Stimulated activated CD8-positive, alpha-beta memory T cell treated with anti-CD3 and anti-CD28 coated beads, Interleukin-7, amount 100 ng/mL, for 24 hours (primary cell): ENCODE measurements around the gene AASS.
A peak's percentile ranks its signal among the peaks of the same experiment; 100 is the strongest.
"Not testable (repeated sequence)": the region's sequence is repeated elsewhere in the genome, so short reads cannot be mapped to it uniquely, and the experiment has no call there.

Experiments used
- DNase-seq: peaks from one replicate; pipeline ENCODE4 v3.0.0-alpha.2; 2020; ENCODE audit warnings: low read depth

AASS gene

DNA sequence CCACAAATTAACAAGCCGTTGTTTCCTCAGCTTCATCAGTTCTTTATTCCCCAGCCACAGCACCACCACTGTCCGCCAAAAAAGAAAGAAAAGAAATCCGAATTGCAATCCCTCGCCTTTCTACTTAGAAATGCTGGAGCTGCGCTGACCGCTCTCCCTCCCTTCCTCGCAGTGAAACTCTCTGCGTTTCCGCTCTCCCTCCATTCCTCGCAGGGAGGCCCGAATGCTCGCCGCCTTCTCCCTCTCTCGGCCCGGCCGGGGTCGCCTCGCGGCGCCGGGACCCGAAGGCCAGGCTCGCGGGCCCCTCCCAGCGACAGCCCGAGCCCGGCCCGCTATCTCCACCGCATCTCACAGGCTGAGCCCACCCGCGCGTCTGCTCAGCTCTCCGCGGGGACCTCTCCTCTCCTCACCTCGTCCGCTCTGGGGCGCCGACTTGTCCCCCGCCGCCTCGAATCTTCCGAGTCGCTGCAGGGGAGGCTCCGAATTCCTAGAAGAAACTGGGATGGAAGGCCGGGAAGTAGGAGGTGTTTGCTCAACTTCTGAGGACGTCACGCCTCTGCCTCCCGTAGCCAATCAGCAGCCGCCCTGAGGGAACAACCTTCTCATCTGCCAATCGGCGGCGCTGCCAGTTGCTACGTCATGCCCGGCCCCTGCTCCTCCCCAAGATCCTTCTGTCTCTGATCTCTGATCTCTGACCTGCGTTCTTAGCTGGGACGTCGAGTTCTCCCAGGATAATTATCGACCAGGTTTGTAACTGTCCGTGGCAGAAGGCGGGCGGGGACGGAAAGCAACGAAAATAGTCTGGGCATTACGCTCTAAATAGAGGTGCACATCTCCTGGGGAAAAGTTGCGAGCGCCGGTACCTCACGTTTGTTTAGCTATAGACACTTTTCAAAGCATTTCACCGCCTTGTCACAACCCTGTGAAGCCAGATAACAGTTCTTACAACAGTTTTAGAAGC, at the start of gene AASS:
Gene AASS, minus strand, starts transcription at position 499 of the 961 bp plus-strand sequence. CDS start 10,523 bp downstream, outside the sequence.
- DNase-seq: peak; percentile 47

DNA sequence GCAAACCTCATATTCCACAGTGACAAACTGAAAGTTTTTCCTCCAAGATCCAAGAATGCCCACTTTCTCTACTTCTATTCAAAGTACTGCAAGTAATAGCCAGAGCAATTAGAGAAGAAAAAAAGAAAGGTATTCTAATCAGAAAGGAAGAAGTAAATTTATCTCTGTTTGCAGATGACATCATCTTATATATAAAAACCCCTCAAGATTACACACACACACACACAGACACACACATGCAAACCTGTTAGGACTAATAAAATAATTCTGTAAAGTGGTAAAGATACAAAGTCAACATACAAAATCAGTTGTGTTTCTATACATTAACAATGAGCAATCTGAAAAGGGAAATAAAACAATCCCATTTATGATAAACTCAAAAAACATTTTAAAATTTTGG, 44.7 kb upstream of the AASS start:
- no peak for DNase-seq

DNA sequence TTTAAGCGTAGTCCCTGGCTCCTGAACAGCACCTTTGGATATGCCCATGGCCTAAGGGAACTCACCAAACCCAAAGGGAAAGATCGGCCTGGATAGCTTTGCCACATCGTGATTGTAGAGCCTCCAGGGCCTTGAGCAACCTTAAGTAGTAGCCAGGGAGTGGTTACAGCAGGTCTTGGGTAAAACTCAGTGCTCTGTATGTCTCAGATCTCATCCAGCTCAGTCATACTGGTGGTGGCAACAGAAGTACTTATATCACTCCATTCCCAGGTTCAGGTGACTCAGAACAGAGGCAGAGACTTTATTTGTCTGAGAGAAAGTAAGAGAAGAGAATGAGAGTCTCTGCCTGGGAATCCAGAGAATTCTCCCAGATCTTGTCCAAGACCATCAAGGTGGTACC, 39.1 kb upstream of the AASS start:
- no peak for DNase-seq

DNA sequence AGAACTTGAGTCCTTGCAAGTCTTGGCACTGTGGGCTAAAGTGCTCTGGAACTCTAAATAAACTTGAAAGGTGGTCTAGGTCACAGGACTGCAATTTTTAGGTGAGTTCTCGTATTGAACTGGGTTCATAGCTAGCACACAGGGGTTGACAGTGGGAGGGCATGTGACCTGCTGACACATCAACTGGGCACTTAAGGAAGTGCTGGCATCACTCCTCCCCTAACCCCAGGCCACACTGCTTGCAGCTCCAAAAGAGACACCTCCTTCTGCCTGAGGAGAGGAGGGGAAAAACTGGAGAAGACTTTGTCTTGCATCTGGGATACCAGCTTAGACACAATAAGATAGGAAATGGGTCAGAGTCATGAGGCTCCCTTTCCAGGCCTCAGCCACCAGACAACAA, 38.0 kb upstream of the AASS start:
- DNase-seq: no peak

DNA sequence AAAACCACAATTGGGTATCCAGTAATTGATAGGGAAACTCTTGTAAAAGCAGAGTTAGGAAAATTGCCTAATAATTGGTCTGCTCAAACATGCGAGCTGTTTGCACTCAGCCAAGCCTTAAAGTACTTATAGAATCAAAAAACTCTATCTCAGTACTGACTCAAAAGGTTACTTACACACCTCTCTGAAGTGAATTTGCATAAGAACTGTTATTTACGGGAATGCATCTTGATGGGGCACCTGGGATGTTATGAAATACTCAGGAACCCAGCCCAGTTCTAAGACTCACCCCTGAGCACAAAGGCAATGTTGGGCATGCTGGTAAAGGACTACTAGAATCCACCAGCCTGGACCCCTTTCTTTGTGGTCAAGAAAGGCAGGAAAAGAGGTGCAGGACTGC, 28.1 kb upstream of the AASS start:
- DNase-seq: not testable (repeated sequence)

DNA sequence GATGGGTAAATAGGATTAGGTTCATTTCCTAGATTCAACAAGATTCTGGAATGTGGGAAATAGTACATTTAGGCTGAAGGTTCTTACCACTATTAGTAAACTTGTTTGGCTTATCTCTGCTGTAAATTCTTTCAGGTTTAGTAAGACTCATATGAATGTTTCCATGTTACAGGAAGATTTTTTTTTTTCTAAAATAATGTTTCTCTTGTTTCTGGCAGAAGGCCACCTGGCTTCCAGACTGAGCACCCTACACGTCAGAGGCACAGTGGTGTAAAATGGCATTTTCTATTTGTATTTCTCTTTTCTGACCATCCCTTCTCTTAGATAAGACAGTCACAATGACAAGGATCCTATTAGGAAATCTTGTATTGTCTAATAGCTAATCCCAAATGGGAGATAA, 22.7 kb upstream of the AASS start:
- DNase-seq: no peak

DNA sequence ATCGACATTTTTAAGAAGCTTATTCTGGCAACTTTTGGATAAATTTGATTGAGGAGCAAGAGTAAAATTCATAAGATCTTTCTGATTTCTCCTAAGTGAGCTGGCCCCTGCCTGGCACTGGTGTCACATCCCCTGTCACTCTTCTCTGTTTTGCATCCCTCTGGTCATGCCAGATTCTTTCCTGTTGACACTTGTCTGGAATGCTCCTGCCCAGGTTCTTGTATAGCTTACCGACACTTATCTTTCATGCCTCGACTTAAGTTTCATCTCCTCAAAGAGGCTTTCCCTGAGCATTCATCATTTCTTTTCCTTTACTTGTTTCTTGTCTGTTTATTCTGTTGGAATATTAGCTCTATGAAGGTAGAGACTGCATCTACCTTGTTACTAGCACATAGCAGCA, 22.2 kb upstream of the AASS start:
- DNase-seq: no peak

DNA sequence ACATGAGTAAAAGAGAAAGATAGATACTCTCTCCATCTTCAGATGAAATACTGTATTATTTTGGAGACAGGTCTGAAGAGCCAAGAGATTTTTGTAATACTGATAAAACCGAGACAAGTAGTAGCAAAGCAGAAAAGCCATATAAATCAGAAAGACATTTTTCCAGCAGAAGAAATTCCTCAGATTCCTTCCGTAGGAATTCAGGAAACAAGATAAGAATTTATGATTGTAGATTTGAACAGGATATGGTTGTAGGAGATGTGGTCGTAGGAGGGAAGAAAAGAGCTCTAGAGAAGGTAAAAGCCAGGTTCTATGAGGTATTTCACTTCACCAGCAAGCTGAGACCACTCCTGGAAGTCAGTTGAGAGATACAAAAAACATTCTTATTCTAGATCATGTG, 17.6 kb upstream of the AASS start:
- DNase-seq: no peak

DNA sequence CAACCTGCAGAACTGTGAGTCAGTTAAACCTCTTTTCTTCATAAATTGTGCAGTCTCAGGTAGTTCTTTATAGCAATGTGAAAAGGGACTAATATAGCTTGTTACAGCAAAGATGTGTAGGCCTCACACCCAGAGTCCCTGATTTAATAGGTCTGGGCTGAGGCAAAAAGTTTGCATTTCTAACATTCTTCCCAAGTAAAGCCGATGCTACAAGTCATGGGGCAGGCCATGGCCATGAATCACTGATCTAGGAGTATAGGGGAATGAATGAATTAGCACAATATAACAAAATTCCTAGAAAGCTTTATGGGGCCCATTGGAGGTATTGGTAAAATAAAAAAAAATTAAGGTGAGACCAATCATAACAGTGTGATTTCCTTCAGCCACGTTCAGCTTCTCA, 11.5 kb upstream of the AASS start:
- DNase-seq: no peak

DNA sequence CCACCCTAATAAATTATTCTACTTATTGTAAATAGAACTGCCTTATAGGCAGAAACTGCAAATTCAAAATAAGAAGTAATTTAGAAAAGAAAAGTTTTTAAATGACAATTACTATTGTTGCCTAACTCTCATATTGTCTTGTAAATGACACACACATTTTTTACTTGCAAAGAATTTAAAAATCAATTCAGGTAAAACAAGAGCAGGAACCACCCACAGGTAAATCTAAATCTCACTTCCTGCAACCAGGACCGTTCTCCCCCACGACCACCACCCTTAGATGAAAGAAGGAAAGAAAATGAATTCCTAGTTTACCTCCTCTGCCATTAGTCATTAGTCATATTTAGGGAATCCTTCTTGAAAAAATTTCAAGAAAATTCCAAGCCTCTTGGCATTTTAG, 4.8 kb upstream of the AASS start:
- no peak for DNase-seq

DNA sequence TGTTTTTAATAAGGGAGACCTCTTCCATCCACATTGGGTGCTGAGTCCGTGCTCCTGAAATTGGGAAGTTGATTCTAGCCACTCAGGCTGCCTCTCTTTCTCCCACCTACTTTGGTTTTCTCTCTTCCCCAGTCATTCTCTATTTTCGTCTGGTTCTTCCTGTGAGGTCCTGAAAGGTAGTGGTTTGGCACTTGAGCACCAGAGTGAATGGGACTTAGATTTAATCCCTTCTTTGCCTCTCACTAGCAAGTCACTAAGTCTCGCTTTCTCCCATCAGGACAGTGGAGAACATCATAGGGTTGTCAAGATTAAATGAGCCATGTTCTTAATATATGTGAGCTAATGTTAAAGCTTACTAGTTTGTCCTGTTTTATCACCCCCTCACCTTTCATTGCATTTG, 4.0 kb upstream of the AASS start:
- no peak for DNase-seq

DNA sequence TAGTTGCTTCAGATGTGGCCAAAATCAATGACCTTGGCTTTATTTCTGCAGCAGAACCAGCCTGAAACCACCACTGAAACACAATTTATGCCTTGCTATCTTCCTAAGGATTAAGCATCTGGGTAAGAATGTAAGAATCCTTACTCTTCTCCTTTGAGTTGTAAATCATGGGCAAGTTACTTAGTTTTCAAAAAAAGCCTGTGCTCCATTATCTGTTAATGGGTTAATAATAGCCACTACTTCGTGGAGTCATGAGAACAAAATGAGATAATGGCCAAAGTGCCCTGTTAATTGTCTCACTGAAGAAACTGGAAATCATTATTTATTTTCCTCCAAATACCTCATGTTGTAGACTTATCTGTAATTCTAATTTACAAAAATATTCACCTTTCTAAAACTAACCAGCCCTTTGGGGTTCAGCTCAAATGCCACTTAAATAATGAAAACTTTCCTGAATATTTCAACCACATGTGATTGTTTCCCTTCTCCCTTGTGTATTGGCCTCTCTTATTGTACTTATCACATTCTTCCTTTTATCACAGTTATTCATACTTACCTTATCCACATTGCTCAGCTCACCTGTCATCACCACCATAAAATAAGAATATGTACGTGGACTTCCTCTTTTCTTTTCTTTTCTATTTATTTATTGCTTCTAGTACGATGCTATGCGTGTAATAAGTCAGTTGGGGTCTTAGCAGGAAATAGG, 2.0 kb upstream of the AASS start:
- DNase-seq: no peak

DNA sequence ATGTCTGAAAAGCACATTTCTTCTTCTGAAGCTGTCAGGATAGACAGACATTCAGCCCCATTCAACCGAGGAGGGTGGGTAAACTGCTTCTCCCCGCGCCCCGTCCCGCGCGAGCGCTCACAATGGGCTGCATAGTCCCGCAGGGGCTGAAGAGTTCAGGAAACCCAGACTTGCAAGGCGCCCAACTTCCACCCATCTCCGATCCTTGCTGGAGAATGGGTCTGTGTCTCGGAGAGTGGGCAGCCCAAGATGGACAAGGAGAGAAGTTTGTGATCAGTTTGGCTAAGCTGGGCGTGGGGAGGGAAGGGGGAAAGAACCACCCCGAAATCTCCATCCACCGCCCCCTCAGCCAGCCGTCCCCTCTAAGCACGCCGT, 686 bp downstream of the AASS start:
- no peak for DNase-seq

DNA sequence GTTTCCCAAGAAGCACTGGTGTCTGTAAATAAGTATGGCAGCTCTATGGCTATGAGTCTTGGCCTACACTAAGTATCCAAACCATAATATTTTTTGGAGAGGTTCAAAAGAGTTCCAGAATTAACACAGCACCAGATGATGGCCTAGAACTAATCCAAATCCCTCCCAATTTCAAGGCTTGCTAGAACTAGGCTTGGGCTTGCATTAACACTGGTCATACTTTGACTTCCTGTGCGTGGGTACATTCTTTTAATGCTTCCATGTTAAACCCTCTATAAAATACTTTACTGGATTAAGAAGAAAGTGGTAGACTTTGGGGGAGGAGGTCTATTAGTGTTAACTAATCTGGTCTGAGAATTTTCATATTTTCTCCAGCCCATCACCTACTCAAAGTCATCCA, 3.1 kb downstream of the AASS start:
- no peak for DNase-seq

DNA sequence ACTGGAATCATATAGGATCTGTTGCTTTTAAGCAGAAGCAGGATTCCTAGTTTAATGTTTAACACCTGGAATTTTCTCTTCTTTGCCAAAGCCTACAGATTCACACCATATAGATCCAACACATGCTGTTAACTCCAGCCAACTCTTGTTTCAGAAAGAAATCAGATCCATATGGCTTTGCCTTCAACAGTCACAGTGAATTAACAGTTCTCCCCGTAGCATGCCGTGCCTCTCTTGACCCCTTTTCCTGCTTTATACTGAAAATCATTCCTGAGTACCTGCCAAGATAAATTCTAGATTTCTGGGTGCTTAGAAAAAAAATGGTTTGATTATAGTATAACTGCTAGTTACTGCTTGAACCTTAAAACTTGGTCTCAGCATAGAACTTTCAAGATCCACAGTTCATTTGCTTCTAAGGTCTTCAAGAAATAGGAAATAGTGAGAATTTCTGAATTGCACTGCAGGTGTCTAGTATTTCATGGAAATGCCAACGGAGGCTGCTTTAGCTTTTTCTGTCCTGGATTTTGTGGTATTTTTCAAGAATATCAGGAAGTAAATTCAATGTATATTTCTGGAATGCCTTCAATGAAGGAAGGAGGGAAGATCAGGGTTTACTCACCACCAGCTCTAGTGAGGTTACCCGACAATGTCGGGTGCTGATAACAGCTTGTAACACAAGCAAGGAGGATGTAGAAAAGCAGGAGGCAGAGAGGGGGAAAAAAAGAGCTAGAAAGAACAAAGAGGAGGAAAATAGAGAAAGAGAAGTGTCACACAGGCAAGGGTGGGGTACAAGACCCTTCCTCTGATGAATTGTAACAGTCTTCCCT, 6.6 kb downstream of the AASS start:
- no peak for DNase-seq

DNA sequence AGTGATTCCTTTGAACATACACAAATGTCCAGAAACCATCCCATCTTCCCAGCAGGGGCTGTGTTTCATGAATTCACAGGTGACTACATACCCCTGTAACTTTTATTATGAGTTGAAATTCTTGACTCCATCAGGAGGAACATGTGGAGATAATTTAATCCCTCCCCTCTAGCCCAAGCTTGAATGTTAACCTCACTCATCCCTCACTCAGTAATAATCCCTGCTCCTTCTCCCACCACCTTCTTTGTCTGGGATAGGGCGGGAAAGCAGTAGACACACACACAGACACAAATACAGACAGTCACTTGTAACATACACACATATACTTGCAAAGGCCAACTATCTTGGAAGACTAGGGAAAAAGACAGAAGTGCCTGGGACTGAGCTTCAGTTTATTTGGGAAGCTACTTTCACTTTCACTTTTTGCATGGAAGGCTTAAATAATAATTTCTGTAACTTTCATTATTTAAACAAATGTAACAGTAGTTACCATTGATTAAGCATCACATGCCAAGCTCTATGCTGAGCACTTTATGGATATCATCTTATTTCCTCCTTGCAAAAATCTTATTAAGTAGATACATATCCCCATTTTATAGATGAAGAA, 7.3 kb downstream of the AASS start:
- no peak for DNase-seq

DNA sequence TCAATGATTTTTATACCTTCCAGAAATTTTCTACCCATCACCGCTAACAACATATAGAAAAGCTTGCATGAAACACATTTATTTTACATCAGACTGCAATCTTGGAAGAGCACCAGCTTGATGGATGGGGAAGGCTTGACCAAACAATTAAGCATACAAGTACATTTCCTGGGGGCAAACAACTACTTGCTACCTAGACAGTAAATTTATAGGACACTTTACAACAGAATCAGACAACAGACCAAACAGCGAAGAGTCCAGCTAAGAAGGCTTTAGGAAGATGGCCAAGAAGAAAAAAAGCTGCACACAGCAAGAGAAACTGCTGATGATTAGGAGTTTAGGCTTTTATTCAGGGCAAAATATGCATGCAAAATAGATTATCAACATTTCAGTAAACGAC, 8.0 kb downstream of the AASS start:
- no peak for DNase-seq

DNA sequence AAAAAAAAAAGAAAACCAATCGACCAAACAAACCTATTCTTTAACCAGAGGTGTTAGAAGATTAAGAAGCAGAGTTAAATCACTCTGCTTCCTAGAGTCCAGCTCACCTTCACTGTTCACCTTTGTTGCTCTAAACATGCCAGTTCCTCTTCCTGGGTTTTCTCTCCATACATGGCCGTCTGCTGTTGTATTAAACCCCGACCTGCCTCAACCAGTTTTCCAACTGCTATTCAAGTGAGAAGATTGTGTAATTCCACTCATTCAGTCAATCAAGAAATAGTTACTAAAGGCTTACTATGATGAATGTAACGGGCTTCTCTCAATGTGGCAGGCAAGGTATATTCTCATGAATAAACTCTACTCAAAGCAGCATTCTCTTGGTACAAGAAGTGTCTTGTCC, 8.8 kb downstream of the AASS start:
- DNase-seq: no peak

DNA sequence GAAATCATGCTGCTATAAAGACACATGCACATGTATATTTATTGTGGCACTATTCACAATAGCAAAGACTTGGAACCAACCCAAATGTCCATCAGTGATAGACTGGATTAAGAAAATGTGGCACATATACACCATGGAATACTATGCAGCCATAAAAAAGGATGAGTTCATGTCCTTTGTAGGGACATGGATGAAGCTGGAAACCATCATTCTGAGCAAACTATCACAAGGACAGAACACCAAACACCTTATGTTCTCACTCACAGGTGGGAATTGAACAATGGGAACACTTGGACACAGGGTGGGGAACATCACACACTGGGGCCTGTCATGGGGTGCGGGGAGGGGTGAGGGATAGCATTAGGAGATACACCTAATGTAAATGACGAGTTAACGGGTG, 9.3 kb downstream of the AASS start:
- DNase-seq: not testable (repeated sequence)

DNA sequence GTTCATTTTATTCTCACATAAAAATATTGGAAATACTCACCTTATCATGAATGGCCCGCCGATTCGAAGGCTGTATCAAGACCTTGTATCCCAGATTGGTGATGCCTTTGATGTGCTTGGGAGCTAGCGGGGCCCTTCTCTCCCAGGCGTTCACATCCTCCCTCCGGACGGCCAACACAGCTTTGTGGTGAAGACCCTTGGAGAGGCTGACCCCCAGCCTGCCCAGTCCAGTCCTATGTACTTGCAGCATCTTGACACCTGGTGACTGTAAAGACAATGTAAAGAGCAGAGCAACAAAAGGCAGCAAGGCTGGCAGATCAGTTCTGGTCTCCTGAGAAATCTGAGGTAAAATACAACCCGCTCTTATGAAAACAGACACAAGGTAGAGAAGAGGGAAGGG, 10.6 kb downstream of the AASS start:
- no peak for DNase-seq

DNA sequence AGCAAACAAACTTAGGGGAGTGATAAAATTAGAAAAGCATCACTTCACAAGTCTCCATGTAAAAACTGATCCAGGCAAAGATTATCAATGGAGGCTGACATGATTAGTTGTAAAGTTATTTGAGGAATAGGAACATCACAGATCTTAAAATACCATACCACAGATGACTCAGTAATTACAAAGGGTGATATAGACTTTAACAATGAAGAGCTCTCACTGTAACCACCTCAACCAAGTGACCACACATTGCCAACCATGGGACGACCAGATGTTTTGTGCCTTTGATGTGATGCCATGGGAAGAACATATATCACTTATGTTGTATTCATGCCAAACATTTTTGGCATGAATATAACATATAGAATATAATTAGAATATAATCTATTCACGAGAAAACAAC, 11.7 kb downstream of the AASS start:
- DNase-seq: no peak

DNA sequence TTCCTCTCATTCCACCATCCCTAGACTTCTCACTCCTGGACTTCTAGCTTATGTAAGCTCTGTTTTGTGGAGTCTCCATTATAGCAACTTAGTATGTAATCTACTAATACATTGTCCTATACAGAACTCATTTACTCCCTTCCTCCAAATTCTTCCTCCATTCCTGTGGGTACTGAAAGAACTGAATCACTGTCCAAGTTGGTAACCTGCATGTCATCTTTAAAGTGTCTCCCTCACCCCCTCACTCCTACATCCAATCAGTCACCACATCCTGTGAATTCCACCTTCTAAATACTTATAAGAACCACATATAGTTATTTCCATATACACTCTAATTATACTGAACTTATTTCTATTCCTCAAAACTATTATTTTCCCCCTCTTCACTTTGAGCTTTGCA, 20.3 kb downstream of the AASS start:
- no peak for DNase-seq
